A375 (cell line): ENCODE measurements around the gene CCDC13. TPM values are rescaled to one million over a fixed set of nuclear protein-coding genes. Genes with fewer than 3 reads are reported as not detected.

Experiments used
- small RNA-seq: library from RNA; depleted of rRNA; stranded (forward); fragments of <200 nt; gene quantifications from one replicate; pipeline ENCODE3, GENCODE V24; 2014
- total RNA-seq: library from RNA; depleted of rRNA; stranded (reverse); fragments of >200 nt; shearing (Covaris generic); gene quantifications from 2 replicates; pipeline ENCODE4 v1.2.3, GENCODE V29; 2014; rRNA removed

CCDC13 gene
- 0.08 and 2.5 TPM in 2 replicates for total RNA-seq

GRCh38 chr3:42772670-42773408 lies at the start of gene CCDC13:
CCDC13 (minus strand) TSS chr3:42773253; CDS start chr3:42758345, 14,908 bp downstream.

GRCh38 chr3:42809202-42809601 lies 36.1 kb upstream of the CCDC13 start, which contains the start of gene ACKR2:
ACKR2 (plus strand) TSS chr3:42809445; CDS start chr3:42864503, 55,058 bp downstream.

GRCh38 chr3:42804106-42804830 lies 31.2 kb upstream of the CCDC13 start, which contains the start of gene HIGD1A:
HIGD1A (minus strand) TSS chr3:42804490; CDS start chr3:42794253, 10,237 bp downstream.

Small RNA genes lying within 50 kb of the gene (small RNA-seq; reads per million reads assigned to genes)
- not detected for gene CCDC13

Other genes starting within 250 kb of the CCDC13 start
- gene SEC22C, start 191.3 kb downstream of the CCDC13 start, total RNA-seq, result 44.4 and 52.1 TPM in 2 replicates
- gene SS18L2, start 182.4 kb downstream of the CCDC13 start, total RNA-seq, result 19.2 and 24.2 TPM in 2 replicates
- gene NKTR, start 172.6 kb downstream of the CCDC13 start, total RNA-seq, result 40.9 and 48.4 TPM in 2 replicates
- 15.3 and 15.7 TPM in 2 replicates for gene ZBTB47, start 119.6 kb downstream of the CCDC13 start, total RNA-seq
- gene KLHL40, start 87.7 kb downstream of the CCDC13 start, total RNA-seq, result not detected in 2 replicates
- gene HHATL, start 70.5 kb downstream of the CCDC13 start, total RNA-seq, result not detected in 2 replicates
- 53.3 and 64.7 TPM in 2 replicates for gene HIGD1A, start 31.2 kb upstream of the CCDC13 start, total RNA-seq
- not detected in 2 replicates for gene ACKR2, start 36.2 kb upstream of the CCDC13 start, total RNA-seq
- gene CYP8B1, start 102.6 kb upstream of the CCDC13 start, total RNA-seq, result 0.11 TPM in 1 of 2 replicates, not detected in the other
- not detected in 2 replicates for gene ZNF662, start 132.9 kb upstream of the CCDC13 start, total RNA-seq
- gene GASK1A, start 206.1 kb upstream of the CCDC13 start, total RNA-seq, result not detected in 2 replicates